Natural killer cell (primary cell): ENCODE data around the gene PZP. TPM values are rescaled to one million over a fixed set of nuclear protein-coding genes. Genes with fewer than 3 reads are reported as not detected.
A peak's percentile ranks its signal among the peaks of the same experiment; 100 is the strongest.

Experiments used
- ATAC-seq, 3 donors: fragments of 150-1000 bp in 2 of 3; fragments of 200-7000 bp in 1 of 3; cut with Tn5 transposase; 1 replicate in 1 of 3; 2 replicates in 2 of 3; pipeline ENCODE4 v1.10.0; 2021; ENCODE audit warnings: mild to moderate bottlenecking in 2 of 3, moderate library complexity in 2 of 3
- DNase-seq, 2 donors: peaks; one replicate each; pipeline versions ENCODE4 v3.0.0 to v3.0.0-alpha.2; 2013 to 2021; ENCODE audit warnings: mixed read lengths in 1 of 2
- H3K27ac ChIP-seq: one replicate; pipeline ENCODE4 v1.5.1; 2013; ENCODE audit warnings: mild to moderate bottlenecking, low read length
- H3K27me3 ChIP-seq: one replicate; pipeline ENCODE4 v1.6.1; 2013; ENCODE audit warnings: low read length; ENCODE audit not compliant: control insufficient read depth, insufficient read depth
- H3K36me3 ChIP-seq: one replicate; pipeline ENCODE4 v1.6.1; 2013; ENCODE audit warnings: low read length; ENCODE audit not compliant: control insufficient read depth, insufficient read depth
- H3K4me1 ChIP-seq: one replicate; pipeline ENCODE4 v1.6.1; 2013; ENCODE audit warnings: low read length; ENCODE audit not compliant: control insufficient read depth, insufficient read depth
- H3K4me3 ChIP-seq: one replicate; pipeline ENCODE4 v1.5.1; 2013; ENCODE audit warnings: low read length
- H3K9me3 ChIP-seq: one replicate; pipeline ENCODE4 v1.6.1; 2013; ENCODE audit warnings: low read length; ENCODE audit not compliant: control insufficient read depth, insufficient read depth
- H3K27ac Mint-ChIP-seq, 2 donors: one replicate each; pipeline ENCODE4 v1.8.0; 2022; ENCODE audit warnings: mild to moderate bottlenecking in 2 of 2, mixed read lengths in 2 of 2, moderate library complexity in 1 of 2
- H3K27me3 Mint-ChIP-seq, 2 donors: one replicate each; pipeline ENCODE4 v1.8.0; 2022; ENCODE audit warnings: low read depth in 2 of 2, mixed read lengths in 2 of 2
- H3K36me3 Mint-ChIP-seq: one replicate; pipeline ENCODE4 v1.8.0; 2022; ENCODE audit warnings: mixed read lengths
- H3K4me1 Mint-ChIP-seq, 2 donors: one replicate each; pipeline ENCODE4 v1.8.0; 2022; ENCODE audit warnings: mixed read lengths in 2 of 2
- H3K4me3 Mint-ChIP-seq: one replicate; pipeline ENCODE4 v1.8.0; 2022; ENCODE audit warnings: mild to moderate bottlenecking, moderate library complexity, mixed read lengths
- H3K9me3 Mint-ChIP-seq, 2 donors: one replicate each; pipeline ENCODE4 v1.8.0; 2022; ENCODE audit warnings: mixed read lengths in 2 of 2
- WGBS: methylation state at CpG from one replicate; pipeline ENCODE4 v1.1.7; 2013; ENCODE audit warnings: missing lambda C conversion rate; ENCODE audit not compliant: insufficient coverage; 5-methylcytosine and 5-hydroxymethylcytosine counted together
- intact Hi-C: fragments of 100-400 bp; cut with micrococcal nuclease; formaldehyde crosslinking; loops from one replicate; pipeline ENCODE4 v1.14.2; 2022
- total RNA-seq, 4 donors: library from RNA; stranded (reverse); fragments of 120-200 nt in 1 of 4; gene quantifications; one replicate each; pipeline versions ENCODE4 v1.2.3 to v1.2.4, GENCODE V29; 2013 to 2022
- TF ChIP-seq, protein P1 (sequence below): fragments of 200-600 bp; IDR thresholded peaks from one replicate; pipeline ENCODE4 v1.8.0; 2022; ENCODE audit warnings: antibody characterized with exemption

Gene PZP
- total RNA-seq: not detected
- not detected for total RNA-seq (2013)

DNA sequence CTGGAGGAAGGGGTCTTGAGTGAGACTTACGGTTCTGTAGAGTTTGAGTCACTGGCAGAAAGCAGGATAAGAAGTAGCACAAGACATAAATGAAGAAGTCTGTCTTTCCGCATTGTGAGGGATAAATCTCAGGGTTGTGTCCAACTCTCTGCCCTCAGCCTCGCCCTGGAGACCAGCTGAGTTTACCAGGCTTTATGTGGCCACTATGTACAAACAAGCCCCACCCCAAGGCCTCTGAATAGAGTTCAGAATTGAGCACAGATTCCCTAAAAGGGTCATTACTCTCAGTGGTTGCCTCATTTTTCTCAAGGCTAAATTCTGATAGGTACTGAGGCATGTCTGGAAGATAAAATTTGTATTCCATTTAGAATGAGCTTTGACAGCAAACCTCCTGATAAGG, at the start of gene PZP:
TSS of gene PZP (minus strand) at position 167 of the 400 bp plus-strand sequence. CDS start at position 113, 54 bp downstream.
- peaks cover 9% of the 10 kb centered on the region for H3K36me3 ChIP-seq
- intact Hi-C loops: no loop called here
- DNase-seq: no peak
- WGBS: 88% methylated on average over 3 of the region's 3 CpGs
- no peaks in the 10 kb centered on the region for H3K9me3 ChIP-seq
- H3K4me1 ChIP-seq: no peaks in the 10 kb centered on the region
- Mint-ChIP-seq H3K4me3 (no peak within 1 kb of the TSS), H3K27ac (peak within 1 kb of the TSS in 1 of 2 donors; percentile 15), H3K9me3 (no peaks in the 10 kb centered on the region), H3K27me3 (no peaks in the 10 kb centered on the region), H3K36me3 (no peaks in the 10 kb centered on the region), H3K4me1 (no peaks in the 10 kb centered on the region)
- TF ChIP-seq, protein P1, sequence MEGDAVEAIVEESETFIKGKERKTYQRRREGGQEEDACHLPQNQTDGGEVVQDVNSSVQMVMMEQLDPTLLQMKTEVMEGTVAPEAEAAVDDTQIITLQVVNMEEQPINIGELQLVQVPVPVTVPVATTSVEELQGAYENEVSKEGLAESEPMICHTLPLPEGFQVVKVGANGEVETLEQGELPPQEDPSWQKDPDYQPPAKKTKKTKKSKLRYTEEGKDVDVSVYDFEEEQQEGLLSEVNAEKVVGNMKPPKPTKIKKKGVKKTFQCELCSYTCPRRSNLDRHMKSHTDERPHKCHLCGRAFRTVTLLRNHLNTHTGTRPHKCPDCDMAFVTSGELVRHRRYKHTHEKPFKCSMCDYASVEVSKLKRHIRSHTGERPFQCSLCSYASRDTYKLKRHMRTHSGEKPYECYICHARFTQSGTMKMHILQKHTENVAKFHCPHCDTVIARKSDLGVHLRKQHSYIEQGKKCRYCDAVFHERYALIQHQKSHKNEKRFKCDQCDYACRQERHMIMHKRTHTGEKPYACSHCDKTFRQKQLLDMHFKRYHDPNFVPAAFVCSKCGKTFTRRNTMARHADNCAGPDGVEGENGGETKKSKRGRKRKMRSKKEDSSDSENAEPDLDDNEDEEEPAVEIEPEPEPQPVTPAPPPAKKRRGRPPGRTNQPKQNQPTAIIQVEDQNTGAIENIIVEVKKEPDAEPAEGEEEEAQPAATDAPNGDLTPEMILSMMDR: no peak
- no peak within 1 kb of the TSS for H3K27ac ChIP-seq
- no peak within 1 kb of the TSS for H3K4me3 ChIP-seq
- ATAC-seq: no peak
- H3K27me3 ChIP-seq: no peaks in the 10 kb centered on the region

DNA sequence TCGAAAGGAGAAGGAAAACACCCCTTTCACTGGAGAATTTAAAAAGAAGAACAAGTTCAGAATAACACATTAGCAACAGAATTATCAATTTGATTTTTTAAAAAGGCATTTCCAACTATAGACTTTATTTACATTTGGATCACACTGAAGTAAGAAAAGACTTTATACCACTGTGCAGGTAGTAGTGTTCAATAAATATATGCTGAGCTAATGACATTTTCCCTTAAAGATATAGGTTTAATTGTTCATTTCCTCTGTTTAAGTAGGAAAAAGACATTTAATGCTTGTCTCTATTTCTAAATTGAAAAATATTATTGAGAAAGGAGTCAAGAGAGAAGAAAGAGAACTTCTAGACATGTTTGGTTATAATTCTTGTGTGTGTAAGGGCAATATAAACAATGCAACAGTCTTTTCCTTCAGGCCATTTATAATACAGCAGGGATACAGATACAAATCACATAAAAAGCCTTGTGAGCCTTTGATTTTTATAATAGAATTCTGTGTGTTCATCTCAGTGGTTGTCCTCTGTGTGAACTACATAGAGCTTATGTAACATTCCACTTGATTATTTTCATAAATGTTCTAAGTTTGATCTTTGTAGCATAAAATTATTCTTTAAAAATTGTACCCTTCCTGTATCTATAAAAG, 48.7 kb upstream of the PZP start:
- Histone ChIP-seq H3K9me3 (no peaks in the 10 kb centered on the region), H3K4me1 (no peaks in the 10 kb centered on the region), H3K36me3 (peaks cover 20% of the 10 kb centered on the region), H3K4me3 (no peak overlapping the region), H3K27me3 (no peaks in the 10 kb centered on the region), H3K27ac (no peak overlapping the region)
- Mint-ChIP-seq H3K4me3 (no peak overlapping the region), H3K27me3 (peaks cover 0 to 9% of the 10 kb centered on the region in 2 donors), H3K4me1 (no peaks in the 10 kb centered on the region), H3K36me3 (no peaks in the 10 kb centered on the region), H3K27ac (no peak overlapping the region), H3K9me3 (peaks cover 0 to 2% of the 10 kb centered on the region in 2 donors)
- 100% methylated on average over 1 of the region's 1 CpG for WGBS
- TF ChIP-seq, protein P1: no peak
- ATAC-seq (no peak), DNase-seq (no peak)
- intact Hi-C loops: no loop called here

DNA sequence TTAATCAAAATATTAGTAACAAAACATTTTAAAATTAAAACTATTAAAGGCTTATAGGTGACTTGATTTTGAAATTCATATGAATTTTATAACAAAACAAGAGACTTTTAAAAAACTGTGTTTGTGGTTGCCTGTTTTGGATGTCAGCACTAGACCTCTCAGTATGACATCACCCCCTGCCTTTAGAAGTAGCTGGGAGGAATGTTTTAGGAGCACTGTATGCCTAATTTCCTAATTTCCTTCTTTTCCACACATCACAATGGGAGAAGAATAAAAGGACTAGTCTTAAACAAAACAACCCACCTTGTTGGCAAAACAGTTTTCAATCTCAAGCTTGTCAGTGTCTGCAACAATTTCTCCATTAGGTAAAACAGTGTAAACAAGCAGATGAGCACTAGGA, 48.1 kb upstream of the PZP start:
- H3K9me3 ChIP-seq: no peaks in the 10 kb centered on the region
- TF ChIP-seq, protein P1: no peak
- no peaks in the 10 kb centered on the region for H3K4me1 Mint-ChIP-seq
- no peak overlapping the region for H3K4me3 Mint-ChIP-seq
- H3K36me3 Mint-ChIP-seq: no peaks in the 10 kb centered on the region
- H3K4me3 ChIP-seq: no peak overlapping the region
- ATAC-seq: no peak
- peaks cover 0 to 11% of the 10 kb centered on the region in 2 donors for H3K27me3 Mint-ChIP-seq
- intact Hi-C loops: no loop called here
- H3K36me3 ChIP-seq: peaks cover 20% of the 10 kb centered on the region
- H3K27ac ChIP-seq: no peak overlapping the region
- peaks cover 0 to 2% of the 10 kb centered on the region in 2 donors for H3K9me3 Mint-ChIP-seq
- H3K4me1 ChIP-seq: no peaks in the 10 kb centered on the region
- no peaks in the 10 kb centered on the region for H3K27me3 ChIP-seq
- H3K27ac Mint-ChIP-seq: no peak overlapping the region
- DNase-seq: no peak

DNA sequence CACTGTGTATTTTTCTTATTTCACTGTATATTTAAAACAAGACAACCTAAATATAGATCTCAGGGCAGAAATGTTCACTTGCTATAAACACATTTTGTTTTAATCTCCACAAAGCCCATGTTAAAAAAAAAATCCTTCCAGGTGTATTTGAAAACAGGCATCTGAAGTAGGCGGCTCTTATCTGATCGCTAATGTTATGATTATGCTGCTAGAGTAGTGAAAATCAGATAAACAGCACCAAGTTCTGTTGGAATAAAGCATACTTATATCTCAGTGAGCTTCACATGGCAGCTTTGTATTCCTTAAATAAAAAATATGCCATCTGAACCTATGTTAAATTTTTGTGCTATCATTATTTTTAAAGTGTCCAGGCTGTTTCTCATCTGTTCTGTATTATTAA, 47.6 kb upstream of the PZP start:
- no peaks in the 10 kb centered on the region for H3K4me1 ChIP-seq
- no peak overlapping the region for H3K4me3 ChIP-seq
- 100% methylated on average over 2 of the region's 2 CpGs for WGBS
- TF ChIP-seq, protein P1: no peak
- Mint-ChIP-seq H3K36me3 (no peaks in the 10 kb centered on the region), H3K27ac (no peak overlapping the region), H3K9me3 (peaks cover 0 to 2% of the 10 kb centered on the region in 2 donors), H3K4me3 (no peak overlapping the region), H3K27me3 (peaks cover 0 to 15% of the 10 kb centered on the region in 2 donors), H3K4me1 (no peaks in the 10 kb centered on the region)
- intact Hi-C loops: no loop called here
- no peak overlapping the region for H3K27ac ChIP-seq
- H3K27me3 ChIP-seq: no peaks in the 10 kb centered on the region
- DNase-seq: no peak
- no peaks in the 10 kb centered on the region for H3K9me3 ChIP-seq
- ATAC-seq: no peak
- peaks cover 20% of the 10 kb centered on the region for H3K36me3 ChIP-seq
